Globus pallidus (tissue), 1 donor: ENCODE data around the gene OBSL1.

Source experiments
- DNase-seq: peaks from one replicate; pipeline ENCODE4 v3.0.0-alpha.2; 2015; ENCODE audit warnings: low spot score

OBSL1 gene

GRCh38 chr2:219548990-219549389, 22.3 kb downstream of the OBSL1 start:
- no peak for DNase-seq

GRCh38 chr2:219547621-219548020, 23.7 kb downstream of the OBSL1 start:
- no peak for DNase-seq

- DNase-seq, result no peak
Observed at GRCh38 chr2:219545943-219546352, 25.4 kb downstream of the OBSL1 start.

- no peak for DNase-seq
Observed at GRCh38 chr2:219545295-219545942, 25.9 kb downstream of the OBSL1 start.

- no peak for DNase-seq
Observed at GRCh38 chr2:219544567-219544966, 26.8 kb downstream of the OBSL1 start.

DNA sequence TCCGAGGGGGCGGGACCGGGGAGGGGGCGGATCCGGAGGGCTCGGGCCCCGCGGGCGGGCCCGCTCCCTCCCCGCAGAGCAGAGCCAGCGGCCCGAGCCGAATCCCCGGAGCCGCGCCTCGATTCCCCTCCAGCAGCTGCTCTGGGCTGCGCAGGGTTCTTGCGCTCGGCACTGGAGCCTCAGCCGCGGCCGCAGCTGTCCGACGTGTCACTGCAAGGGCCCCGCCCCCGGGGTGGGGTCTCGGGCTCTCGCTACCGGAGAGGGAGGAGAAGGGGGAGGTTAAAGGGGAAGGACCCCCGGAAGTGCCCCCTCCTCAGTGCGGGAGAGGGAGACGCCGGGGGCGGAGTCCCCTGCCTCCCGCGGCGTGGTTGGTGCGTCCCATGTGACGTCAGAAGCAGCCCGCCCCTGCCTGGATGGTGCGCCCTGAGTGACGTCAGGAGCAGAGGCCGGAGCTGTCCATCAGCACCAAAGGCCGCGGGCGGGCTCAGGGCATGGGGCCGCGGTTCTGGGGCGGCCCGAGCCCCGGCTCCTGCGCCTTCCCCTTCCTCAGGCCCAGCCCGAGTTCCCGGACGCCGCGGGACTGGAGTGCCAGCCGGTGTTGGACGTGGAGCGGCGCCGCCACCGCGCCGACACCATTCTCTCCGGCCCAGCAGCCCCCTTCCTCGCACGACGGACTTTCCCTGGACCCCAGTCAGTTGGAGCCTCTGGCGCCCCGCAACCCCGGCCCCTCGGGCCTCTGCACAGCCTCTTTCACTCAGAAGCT, 27.6 kb downstream of the OBSL1 start, which contains the start of the genes CHPF and TMEM198:
TSS of gene CHPF (minus strand) at position 214 of the 763 bp plus-strand sequence. CDS start 271 bp downstream, outside the sequence.
TSS of gene TMEM198 (plus strand) at position 433 of the 763 bp plus-strand sequence. CDS start 700 bp downstream, outside the sequence.
- DNase-seq, result peak; percentile 99

- DNase-seq, result no peak
Observed at GRCh38 chr2:219542931-219543595, 28.3 kb downstream of the OBSL1 start.

- DNase-seq, result peak; percentile 56
Observed at GRCh38 chr2:219541611-219542180, 29.6 kb downstream of the OBSL1 start.

GRCh38 chr2:219540784-219541504, 30.4 kb downstream of the OBSL1 start:
- DNase-seq, result no peak

DNA sequence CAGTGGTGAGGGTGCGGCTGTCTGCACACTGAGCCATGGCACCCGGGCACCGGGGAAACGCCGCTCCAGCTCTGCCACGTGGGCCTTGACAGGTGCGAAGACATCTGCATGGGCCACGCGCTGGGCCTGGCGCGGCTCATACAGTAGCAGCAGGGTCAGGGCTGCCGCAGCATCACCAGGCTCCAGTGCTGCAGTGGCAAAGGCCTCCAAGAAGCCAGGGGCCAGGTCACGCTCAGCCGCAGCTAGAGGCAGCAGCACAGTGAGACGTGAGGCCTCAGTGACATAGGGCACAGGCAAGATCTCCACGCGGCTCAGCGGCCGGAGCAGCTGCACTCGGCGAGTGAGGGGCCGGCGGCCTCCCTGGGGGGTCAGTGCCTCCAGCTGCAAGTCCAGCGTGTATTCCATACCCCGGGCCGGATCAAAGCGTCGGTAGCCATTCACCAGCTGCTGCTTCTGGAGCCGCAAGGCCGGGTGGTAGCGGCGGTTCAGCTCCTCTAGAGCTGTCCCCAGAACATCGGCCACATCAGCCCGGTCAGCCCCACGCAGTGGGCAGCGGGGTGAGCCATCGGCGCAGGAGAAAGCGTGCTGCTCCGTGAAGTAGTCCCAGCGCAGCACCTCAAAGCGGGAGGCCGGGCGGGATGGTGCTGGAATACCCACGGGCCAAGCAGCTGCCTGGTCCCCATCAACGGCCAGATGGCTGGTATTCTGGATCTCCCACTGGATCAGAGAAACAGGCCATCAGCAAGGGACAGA, 31.2 kb downstream of the OBSL1 start:
- no peak for DNase-seq

GRCh38 chr2:219538956-219539788, 32.2 kb downstream of the OBSL1 start:
- no peak for DNase-seq

GRCh38 chr2:219538504-219538951, 32.8 kb downstream of the OBSL1 start:
- no peak for DNase-seq

DNA sequence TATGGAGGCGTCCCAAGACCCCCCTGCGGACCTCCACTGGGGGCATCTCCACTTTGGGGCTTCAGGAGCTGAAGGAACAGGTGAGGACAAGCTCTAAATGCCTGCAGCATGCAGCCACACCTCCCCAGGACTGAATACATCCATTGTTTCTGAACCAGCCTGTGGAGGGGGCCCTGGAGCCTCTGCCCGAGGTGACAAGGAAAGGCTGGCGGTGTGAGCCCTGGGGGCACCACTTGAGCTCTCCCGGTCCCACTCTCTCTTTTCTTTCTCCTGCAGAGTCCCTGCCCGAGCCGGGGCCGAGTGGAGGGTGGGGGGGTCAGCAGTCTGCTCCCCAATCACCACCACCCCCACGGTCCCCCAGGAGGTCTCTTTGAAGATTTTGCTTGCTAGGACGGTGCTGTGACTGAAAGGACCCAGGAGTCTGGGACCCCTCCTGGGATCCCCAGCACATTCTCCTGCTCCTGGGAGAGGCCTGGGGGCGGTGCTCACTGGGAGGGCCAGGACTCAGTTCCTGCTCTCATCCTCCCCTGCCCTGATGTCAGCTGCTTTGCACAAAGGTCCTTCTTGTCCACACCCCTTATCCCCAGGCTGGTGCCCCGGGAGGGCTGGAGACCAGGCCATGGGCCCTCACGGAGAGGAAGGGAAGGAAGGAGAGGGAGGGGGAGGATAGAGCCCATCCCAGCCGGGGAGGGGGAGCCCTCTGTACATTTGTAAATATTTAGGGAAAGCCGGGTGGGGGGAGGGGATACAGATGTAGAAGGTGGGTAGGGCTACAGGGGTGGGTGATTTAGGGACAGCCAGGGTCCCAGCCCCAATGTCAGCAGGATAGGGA, 33.5 kb downstream of the OBSL1 start:
- no peak for DNase-seq

DNA sequence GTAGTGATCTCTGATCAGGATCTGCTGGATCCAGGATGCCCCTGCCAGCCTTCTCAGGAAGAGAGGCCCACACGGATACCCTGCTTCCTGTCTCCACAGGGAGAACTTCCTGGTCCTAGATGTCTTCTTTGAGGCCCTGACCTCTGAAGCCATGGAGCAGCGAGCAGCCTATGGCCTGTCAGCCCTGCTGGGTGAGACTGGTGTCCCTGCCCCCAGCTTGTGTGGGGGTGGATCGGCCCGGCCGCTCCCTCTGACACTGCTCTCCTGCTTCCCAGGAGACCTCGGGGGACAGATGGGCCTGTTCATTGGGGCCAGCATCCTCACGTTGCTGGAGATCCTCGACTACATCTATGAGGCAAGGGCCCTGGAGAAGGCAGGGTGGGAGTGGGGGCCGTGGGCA, 34.4 kb downstream of the OBSL1 start:
- DNase-seq, result no peak

GRCh38 chr2:219536425-219536824, 34.9 kb downstream of the OBSL1 start:
- no peak for DNase-seq

DNA sequence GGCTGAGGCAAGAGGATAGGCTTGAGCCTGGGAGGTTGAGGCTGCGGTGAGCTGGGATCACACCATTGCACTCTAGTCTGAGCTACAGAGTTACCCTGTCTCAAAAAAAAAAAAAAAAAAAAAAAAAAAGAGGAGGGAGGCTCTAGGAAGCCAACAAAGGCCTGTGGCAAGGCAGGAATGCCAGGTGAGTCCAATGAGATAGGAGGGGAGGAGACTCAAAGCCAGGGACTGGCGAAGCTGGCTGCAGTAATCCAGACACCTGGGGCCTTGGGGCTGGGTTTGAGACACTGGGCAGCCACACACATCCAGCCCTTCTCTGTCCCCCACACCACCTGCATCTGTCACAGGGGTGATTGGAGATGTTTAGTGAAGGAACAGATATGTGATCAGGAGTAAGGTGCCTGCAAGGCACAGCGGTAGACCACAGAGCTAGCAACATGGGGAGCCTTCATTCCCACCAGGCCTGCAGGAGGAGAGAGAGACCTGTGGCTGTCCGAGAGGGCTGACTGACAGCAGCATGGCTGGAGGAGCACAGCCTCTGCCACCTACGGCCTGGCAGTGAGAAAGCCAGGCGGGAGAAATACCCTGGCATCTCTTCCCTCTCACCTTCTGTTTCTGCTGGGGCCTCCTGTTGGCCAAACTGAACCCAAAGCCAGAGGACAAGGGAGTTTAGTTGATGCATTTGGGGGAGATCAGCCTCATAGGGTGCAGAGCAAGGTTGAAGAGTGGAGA, 37.2 kb downstream of the OBSL1 start:
- DNase-seq, result no peak

GRCh38 chr2:219532378-219532649, 39.0 kb downstream of the OBSL1 start:
- no peak for DNase-seq

DNA sequence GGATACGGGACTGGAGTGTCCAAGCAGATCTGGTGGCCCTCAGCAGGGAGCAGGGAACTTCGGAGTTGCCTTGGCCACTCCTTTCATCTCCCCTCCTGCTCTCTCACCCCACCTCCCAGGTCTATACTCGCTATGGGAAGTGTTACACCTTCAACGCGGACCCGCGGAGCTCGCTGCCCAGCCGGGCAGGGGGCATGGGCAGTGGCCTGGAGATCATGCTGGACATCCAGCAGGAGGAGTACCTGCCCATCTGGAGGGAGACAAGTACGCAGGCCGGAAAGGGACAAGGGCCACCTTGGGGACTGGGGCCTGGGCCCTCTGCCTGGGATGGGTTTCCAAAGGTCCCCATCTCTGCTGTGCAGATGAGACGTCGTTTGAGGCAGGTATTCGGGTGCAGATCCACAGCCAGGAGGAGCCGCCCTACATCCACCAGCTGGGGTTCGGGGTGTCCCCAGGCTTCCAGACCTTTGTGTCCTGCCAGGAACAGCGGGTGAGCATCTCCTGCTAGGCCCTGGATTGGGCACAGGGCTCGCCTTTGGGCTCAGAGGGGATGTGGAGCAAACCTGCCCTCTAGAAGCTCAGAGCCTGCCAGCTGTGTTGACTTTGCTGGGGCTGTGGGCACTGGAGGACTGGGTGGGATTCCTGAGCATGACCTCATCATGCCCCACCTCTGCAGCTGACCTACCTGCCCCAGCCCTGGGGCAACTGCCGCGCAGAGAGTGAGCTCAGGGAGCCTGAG, 39.5 kb downstream of the OBSL1 start:
- DNase-seq, result no peak
